ENCODE data around the gene ANKHD1.
"Not testable (repeated sequence)": the region's sequence is repeated elsewhere in the genome, so short reads cannot be mapped to it uniquely, and the experiment has no call there.

The ANKHD1 gene

GRCh38 chr5:140570488-140570887 is 168.9 kb downstream of the ANKHD1 start:
- no peak for DNase-seq (ENCODE audit: extremely low read depth, low read depth)
- TF ChIP-seq CTCF (IDR thresholded peaks at IDR 0.05; ENCODE audit: low read depth, low read length, missing control alignments) = no peak
- H3K4me3 ChIP-seq (replicated peaks; ENCODE audit: low read depth, low read length) = no peak overlapping the region

- no peak for TF ChIP-seq CTCF (IDR thresholded peaks at IDR 0.05; ENCODE audit: low read depth, low read length, missing control alignments)
- no peak for DNase-seq (ENCODE audit: extremely low read depth, low read depth)
- H3K4me3 ChIP-seq (replicated peaks; ENCODE audit: low read depth, low read length) = no peak overlapping the region
These were observed 169.5 kb downstream of the ANKHD1 start for GRCh38 chr5:140571105-140571504.

GRCh38 chr5:140573683-140574082 is 172.1 kb downstream of the ANKHD1 start:
- no peak for TF ChIP-seq CTCF (IDR thresholded peaks at IDR 0.05; ENCODE audit: low read depth, low read length, missing control alignments)
- H3K4me3 ChIP-seq (replicated peaks; ENCODE audit: low read depth, low read length) = no peak overlapping the region
- no peak for DNase-seq (ENCODE audit: extremely low read depth, low read depth)

GRCh38 chr5:140574165-140574564 is 172.5 kb downstream of the ANKHD1 start:
- DNase-seq (ENCODE audit: extremely low read depth, low read depth) = no peak
- no peak for TF ChIP-seq CTCF (IDR thresholded peaks at IDR 0.05; ENCODE audit: low read depth, low read length, missing control alignments)
- no peak overlapping the region for H3K4me3 ChIP-seq (replicated peaks; ENCODE audit: low read depth, low read length)

GRCh38 chr5:140575309-140575708 is 173.7 kb downstream of the ANKHD1 start:
- no peak for DNase-seq (ENCODE audit: extremely low read depth, low read depth)
- peak; percentile 40 for TF ChIP-seq CTCF (IDR thresholded peaks at IDR 0.05; ENCODE audit: low read depth, low read length, missing control alignments)
- no peak overlapping the region for H3K4me3 ChIP-seq (replicated peaks; ENCODE audit: low read depth, low read length)

- no peak for TF ChIP-seq CTCF (IDR thresholded peaks at IDR 0.05; ENCODE audit: low read depth, low read length, missing control alignments)
- H3K4me3 ChIP-seq (replicated peaks; ENCODE audit: low read depth, low read length) = no peak overlapping the region
- DNase-seq (ENCODE audit: extremely low read depth, low read depth) = no peak
These were observed 175.2 kb downstream of the ANKHD1 start for GRCh38 chr5:140576776-140577201.

- DNase-seq (ENCODE audit: extremely low read depth, low read depth); H3K4me3 ChIP-seq (replicated peaks; ENCODE audit: low read depth, low read length): not testable (repeated sequence)
These were observed 177.6 kb downstream of the ANKHD1 start for GRCh38 chr5:140579188-140579747.

Measured in HFF-Myc (cell line).